ENCODE data around the gene TEAD1.

TEAD1 gene

GRCh38 chr11:12810568-12810894 is 136.3 kb downstream of the TEAD1 start:
- H3K4me1 Mint-ChIP-seq (ENCODE audit: low read depth in 2 of 2) = peaks cover 0 to 4% of the 10 kb centered on the region in 2 donors
- H3K27ac Mint-ChIP-seq = no peak overlapping the region
- H3K9me3 Mint-ChIP-seq = no peaks in the 10 kb centered on the region
- no peak for ATAC-seq (replicated peaks)
- no peak overlapping the region for H3K4me3 Mint-ChIP-seq
- H3K36me3 Mint-ChIP-seq (ENCODE audit: insufficient read depth) = peaks cover 4% of the 10 kb centered on the region
- DNase-seq = no peak
- H3K27me3 Mint-ChIP-seq = peaks cover 60 to 97% of the 10 kb centered on the region in 2 donors

- Mint-ChIP-seq H3K36me3 (ENCODE audit: insufficient read depth) (peaks cover 4% of the 10 kb centered on the region), H3K27ac (no peak overlapping the region), H3K9me3 (no peaks in the 10 kb centered on the region), H3K4me1 (ENCODE audit: low read depth in 2 of 2) (peaks cover 0 to 5% of the 10 kb centered on the region in 2 donors), H3K4me3 (no peak overlapping the region), H3K27me3 (peaks cover 67 to 97% of the 10 kb centered on the region in 2 donors)
- DNase-seq (no peak), ATAC-seq (replicated peaks) (no peak)
Observed at GRCh38 chr11:12811861-12812260, 137.6 kb downstream of the TEAD1 start.

- Mint-ChIP-seq H3K36me3 (ENCODE audit: insufficient read depth) (peaks cover 4% of the 10 kb centered on the region), H3K27me3 (peaks cover 58 to 90% of the 10 kb centered on the region in 2 donors), H3K27ac (no peak overlapping the region), H3K9me3 (no peaks in the 10 kb centered on the region), H3K4me1 (ENCODE audit: low read depth in 2 of 2) (peaks cover 0 to 4% of the 10 kb centered on the region in 2 donors), H3K4me3 (no peak overlapping the region)
- ATAC-seq (replicated peaks) (no peak), DNase-seq (no peak)
Observed at GRCh38 chr11:12812849-12813248, 138.6 kb downstream of the TEAD1 start.

- Mint-ChIP-seq H3K4me3 (no peak overlapping the region), H3K9me3 (no peaks in the 10 kb centered on the region), H3K27ac (no peak overlapping the region), H3K4me1 (ENCODE audit: low read depth in 2 of 2) (peaks cover 0 to 4% of the 10 kb centered on the region in 2 donors), H3K36me3 (ENCODE audit: insufficient read depth) (peaks cover 4% of the 10 kb centered on the region), H3K27me3 (peaks cover 58 to 88% of the 10 kb centered on the region in 2 donors)
- DNase-seq (no peak), ATAC-seq (replicated peaks) (no peak)
Observed at GRCh38 chr11:12813371-12814225, 139.4 kb downstream of the TEAD1 start.

- Mint-ChIP-seq H3K27ac (no peak overlapping the region), H3K9me3 (no peaks in the 10 kb centered on the region), H3K36me3 (ENCODE audit: insufficient read depth) (peaks cover 4% of the 10 kb centered on the region), H3K4me3 (no peak overlapping the region), H3K27me3 (peaks cover 61 to 77% of the 10 kb centered on the region in 2 donors), H3K4me1 (ENCODE audit: low read depth in 2 of 2) (peaks cover 0 to 4% of the 10 kb centered on the region in 2 donors)
- ATAC-seq (replicated peaks) (no peak), DNase-seq (no peak)
Observed at GRCh38 chr11:12815129-12815480, 140.9 kb downstream of the TEAD1 start.

GRCh38 chr11:12815931-12816494 is 141.8 kb downstream of the TEAD1 start:
- ATAC-seq (replicated peaks) (no peak), DNase-seq (no peak)
- Mint-ChIP-seq H3K27ac (no peak overlapping the region), H3K4me1 (ENCODE audit: low read depth in 2 of 2) (peaks cover 0 to 4% of the 10 kb centered on the region in 2 donors), H3K4me3 (no peak overlapping the region), H3K27me3 (peaks cover 54 to 69% of the 10 kb centered on the region in 2 donors), H3K36me3 (ENCODE audit: insufficient read depth) (peaks cover 4% of the 10 kb centered on the region), H3K9me3 (no peaks in the 10 kb centered on the region)

GRCh38 chr11:12817681-12818332 is 143.6 kb downstream of the TEAD1 start:
- H3K9me3 Mint-ChIP-seq = no peaks in the 10 kb centered on the region
- no peak overlapping the region for H3K4me3 Mint-ChIP-seq
- ATAC-seq (replicated peaks) = no peak
- DNase-seq = no peak
- H3K27me3 Mint-ChIP-seq = peaks cover 51 to 69% of the 10 kb centered on the region in 2 donors
- peaks cover 4% of the 10 kb centered on the region for H3K36me3 Mint-ChIP-seq (ENCODE audit: insufficient read depth)
- H3K27ac Mint-ChIP-seq = no peak overlapping the region
- peaks cover 0 to 4% of the 10 kb centered on the region in 2 donors for H3K4me1 Mint-ChIP-seq (ENCODE audit: low read depth in 2 of 2)

- Mint-ChIP-seq H3K4me3 (no peak overlapping the region), H3K27ac (no peak overlapping the region), H3K36me3 (ENCODE audit: insufficient read depth) (peaks cover 4% of the 10 kb centered on the region), H3K4me1 (ENCODE audit: low read depth in 2 of 2) (peaks cover 0 to 4% of the 10 kb centered on the region in 2 donors), H3K9me3 (no peaks in the 10 kb centered on the region), H3K27me3 (peaks cover 51 to 68% of the 10 kb centered on the region in 2 donors)
- ATAC-seq (replicated peaks) (no peak), DNase-seq (no peak)
Observed at GRCh38 chr11:12818333-12819015, 144.3 kb downstream of the TEAD1 start.

- no peak for ATAC-seq (replicated peaks)
- Mint-ChIP-seq H3K4me1 (ENCODE audit: low read depth in 2 of 2) (no peaks in the 10 kb centered on the region), H3K4me3 (no peak overlapping the region), H3K27ac (no peak overlapping the region), H3K9me3 (no peaks in the 10 kb centered on the region), H3K36me3 (ENCODE audit: insufficient read depth) (no peaks in the 10 kb centered on the region), H3K27me3 (peaks cover 37 to 54% of the 10 kb centered on the region in 2 donors)
- no peak for DNase-seq
Observed at GRCh38 chr11:12822392-12823022, 148.3 kb downstream of the TEAD1 start.

- ATAC-seq (replicated peaks) (no peak), DNase-seq (no peak)
- peaks cover 5 to 8% of the 10 kb centered on the region in 2 donors for H3K4me1 Mint-ChIP-seq (ENCODE audit: low read depth in 2 of 2)
- H3K4me3 Mint-ChIP-seq = no peak overlapping the region
- H3K36me3 Mint-ChIP-seq (ENCODE audit: insufficient read depth) = no peaks in the 10 kb centered on the region
- no peaks in the 10 kb centered on the region for H3K9me3 Mint-ChIP-seq
- peaks cover 50 to 66% of the 10 kb centered on the region in 2 donors for H3K27me3 Mint-ChIP-seq
- no peak overlapping the region for H3K27ac Mint-ChIP-seq
Observed at GRCh38 chr11:12824281-12825041, 150.2 kb downstream of the TEAD1 start.

GRCh38 chr11:12826441-12826840 is 152.2 kb downstream of the TEAD1 start:
- DNase-seq = no peak
- no peak for ATAC-seq (replicated peaks)
- Mint-ChIP-seq H3K27ac (no peak overlapping the region), H3K27me3 (peaks cover 64 to 80% of the 10 kb centered on the region in 2 donors), H3K4me3 (no peak overlapping the region), H3K36me3 (ENCODE audit: insufficient read depth) (no peaks in the 10 kb centered on the region), H3K9me3 (no peaks in the 10 kb centered on the region), H3K4me1 (ENCODE audit: low read depth in 2 of 2) (peaks cover 5 to 8% of the 10 kb centered on the region in 2 donors)

GRCh38 chr11:12827369-12827768 is 153.1 kb downstream of the TEAD1 start:
- peaks cover 5 to 8% of the 10 kb centered on the region in 2 donors for H3K4me1 Mint-ChIP-seq (ENCODE audit: low read depth in 2 of 2)
- H3K27me3 Mint-ChIP-seq = peaks cover 56 to 73% of the 10 kb centered on the region in 2 donors
- DNase-seq = no peak
- no peak overlapping the region for H3K4me3 Mint-ChIP-seq
- H3K9me3 Mint-ChIP-seq = no peaks in the 10 kb centered on the region
- H3K36me3 Mint-ChIP-seq (ENCODE audit: insufficient read depth) = no peaks in the 10 kb centered on the region
- no peak overlapping the region for H3K27ac Mint-ChIP-seq
- ATAC-seq (replicated peaks) = no peak

Data from effector memory CD8-positive, alpha-beta T cell (primary cell).